Measurements from ENCODE around the gene RNF169. TPM values are rescaled to one million over a fixed set of nuclear protein-coding genes. Genes with fewer than 3 reads are reported as not detected.

Gene RNF169
- total and polyA plus RNA-seq, 9 of the 15 experiments (the other 6 are each of a cell fraction or from before 2014, with no cell fraction given) = 0.68 to 18.1 (median 10.1) TPM

GRCh38 chr11:74702383-74703007, 46.2 kb upstream of the RNF169 start (continued):
- TF ChIP-seq, protein P1, sequence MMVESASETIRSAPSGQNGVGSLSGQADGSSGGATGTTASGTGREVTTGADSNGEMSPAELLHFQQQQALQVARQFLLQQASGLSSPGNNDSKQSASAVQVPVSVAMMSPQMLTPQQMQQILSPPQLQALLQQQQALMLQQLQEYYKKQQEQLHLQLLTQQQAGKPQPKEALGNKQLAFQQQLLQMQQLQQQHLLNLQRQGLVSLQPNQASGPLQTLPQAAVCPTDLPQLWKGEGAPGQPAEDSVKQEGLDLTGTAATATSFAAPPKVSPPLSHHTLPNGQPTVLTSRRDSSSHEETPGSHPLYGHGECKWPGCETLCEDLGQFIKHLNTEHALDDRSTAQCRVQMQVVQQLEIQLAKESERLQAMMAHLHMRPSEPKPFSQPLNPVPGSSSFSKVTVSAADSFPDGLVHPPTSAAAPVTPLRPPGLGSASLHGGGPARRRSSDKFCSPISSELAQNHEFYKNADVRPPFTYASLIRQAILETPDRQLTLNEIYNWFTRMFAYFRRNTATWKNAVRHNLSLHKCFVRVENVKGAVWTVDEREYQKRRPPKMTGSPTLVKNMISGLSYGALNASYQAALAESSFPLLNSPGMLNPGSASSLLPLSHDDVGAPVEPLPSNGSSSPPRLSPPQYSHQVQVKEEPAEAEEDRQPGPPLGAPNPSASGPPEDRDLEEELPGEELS (CRISPR knock-in tag; IDR thresholded peaks at IDR 0.05; ENCODE audit: borderline replicate concordance) = no peak
- TF ChIP-seq DEAF1 (CRISPR knock-in tag; IDR thresholded peaks at IDR 0.05) = peak; percentile 35; the same call in 1 of the 2 replicates
- TF ChIP-seq KLF16 (IDR thresholded peaks at IDR 0.05) = peak; percentile 46; the same call in 1 of the 2 replicates
- TF ChIP-seq MIER1 (IDR thresholded peaks at IDR 0.05; ENCODE audit: low read depth) = no peak
- no peak for TF ChIP-seq ETV1 (tag; conservative IDR thresholded peaks at IDR 0.05; ENCODE audit: low read depth)
- peak; percentile 57 to 77 for TF ChIP-seq RAD21 (CRISPR knock-in tag; conservative IDR thresholded peaks at IDR 0.05 in 1 of 2, IDR thresholded peaks at IDR 0.05 in 1 of 2)
- TF ChIP-seq C11orf30 (IDR thresholded peaks at IDR 0.05; ENCODE audit: low read depth) = no peak

Data from K562 (cell line).